ENCODE data around the gene MTFMT.

DNA sequence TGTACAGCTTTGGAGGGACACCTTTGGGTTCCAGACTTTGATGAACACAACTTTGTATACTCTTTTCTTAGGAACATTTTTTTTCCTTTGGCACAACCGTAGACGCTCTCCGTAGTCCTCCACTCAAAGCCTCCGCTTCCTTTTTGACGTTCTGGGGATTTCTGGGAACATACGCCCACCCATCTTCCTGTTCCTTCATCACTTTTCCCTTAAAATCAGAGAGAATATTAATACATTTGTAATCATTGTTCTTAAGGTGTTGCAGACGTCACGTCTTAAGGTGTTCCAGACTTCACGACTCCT is 39.3 kb downstream of the MTFMT start:
- TF ChIP-seq ISL1 (CRISPR knock-in tag; IDR thresholded peaks at IDR 0.05) (no peak), TOX (CRISPR knock-in tag; IDR thresholded peaks at IDR 0.05; ENCODE audit: borderline replicate concordance) (no peak), GLIS3 (CRISPR knock-in tag; IDR thresholded peaks at IDR 0.05) (no peak), OSR1 (CRISPR knock-in tag; IDR thresholded peaks at IDR 0.05) (no peak), ESRRG (CRISPR knock-in tag; IDR thresholded peaks at IDR 0.05) (no peak), CSDC2 (CRISPR knock-in tag; IDR thresholded peaks at IDR 0.05) (no peak), ZFP30 (CRISPR knock-in tag; IDR thresholded peaks at IDR 0.05) (no peak), TCF4 (CRISPR knock-in tag; IDR thresholded peaks at IDR 0.05; ENCODE audit: borderline replicate concordance) (no peak), ARNTL (CRISPR knock-in tag; IDR thresholded peaks at IDR 0.05; ENCODE audit: borderline replicate concordance, low read depth) (no peak), RARB (CRISPR knock-in tag; IDR thresholded peaks at IDR 0.05) (no peak)
- TF ChIP-seq, protein P1, sequence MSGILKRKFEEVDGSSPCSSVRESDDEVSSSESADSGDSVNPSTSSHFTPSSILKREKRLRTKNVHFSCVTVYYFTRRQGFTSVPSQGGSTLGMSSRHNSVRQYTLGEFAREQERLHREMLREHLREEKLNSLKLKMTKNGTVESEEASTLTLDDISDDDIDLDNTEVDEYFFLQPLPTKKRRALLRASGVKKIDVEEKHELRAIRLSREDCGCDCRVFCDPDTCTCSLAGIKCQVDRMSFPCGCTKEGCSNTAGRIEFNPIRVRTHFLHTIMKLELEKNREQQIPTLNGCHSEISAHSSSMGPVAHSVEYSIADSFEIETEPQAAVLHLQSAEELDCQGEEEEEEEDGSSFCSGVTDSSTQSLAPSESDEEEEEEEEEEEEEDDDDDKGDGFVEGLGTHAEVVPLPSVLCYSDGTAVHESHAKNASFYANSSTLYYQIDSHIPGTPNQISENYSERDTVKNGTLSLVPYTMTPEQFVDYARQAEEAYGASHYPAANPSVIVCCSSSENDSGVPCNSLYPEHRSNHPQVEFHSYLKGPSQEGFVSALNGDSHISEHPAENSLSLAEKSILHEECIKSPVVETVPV (CRISPR knock-in tag; IDR thresholded peaks at IDR 0.05) = no peak; the same call in 1 of the 2 replicates
- TF ChIP-seq, protein P2, sequence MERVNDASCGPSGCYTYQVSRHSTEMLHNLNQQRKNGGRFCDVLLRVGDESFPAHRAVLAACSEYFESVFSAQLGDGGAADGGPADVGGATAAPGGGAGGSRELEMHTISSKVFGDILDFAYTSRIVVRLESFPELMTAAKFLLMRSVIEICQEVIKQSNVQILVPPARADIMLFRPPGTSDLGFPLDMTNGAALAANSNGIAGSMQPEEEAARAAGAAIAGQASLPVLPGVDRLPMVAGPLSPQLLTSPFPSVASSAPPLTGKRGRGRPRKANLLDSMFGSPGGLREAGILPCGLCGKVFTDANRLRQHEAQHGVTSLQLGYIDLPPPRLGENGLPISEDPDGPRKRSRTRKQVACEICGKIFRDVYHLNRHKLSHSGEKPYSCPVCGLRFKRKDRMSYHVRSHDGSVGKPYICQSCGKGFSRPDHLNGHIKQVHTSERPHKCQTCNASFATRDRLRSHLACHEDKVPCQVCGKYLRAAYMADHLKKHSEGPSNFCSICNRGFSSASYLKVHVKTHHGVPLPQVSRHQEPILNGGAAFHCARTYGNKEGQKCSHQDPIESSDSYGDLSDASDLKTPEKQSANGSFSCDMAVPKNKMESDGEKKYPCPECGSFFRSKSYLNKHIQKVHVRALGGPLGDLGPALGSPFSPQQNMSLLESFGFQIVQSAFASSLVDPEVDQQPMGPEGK (CRISPR knock-in tag; IDR thresholded peaks at IDR 0.05; ENCODE audit: borderline replicate concordance) = no peak
- TF ChIP-seq, protein P3, sequence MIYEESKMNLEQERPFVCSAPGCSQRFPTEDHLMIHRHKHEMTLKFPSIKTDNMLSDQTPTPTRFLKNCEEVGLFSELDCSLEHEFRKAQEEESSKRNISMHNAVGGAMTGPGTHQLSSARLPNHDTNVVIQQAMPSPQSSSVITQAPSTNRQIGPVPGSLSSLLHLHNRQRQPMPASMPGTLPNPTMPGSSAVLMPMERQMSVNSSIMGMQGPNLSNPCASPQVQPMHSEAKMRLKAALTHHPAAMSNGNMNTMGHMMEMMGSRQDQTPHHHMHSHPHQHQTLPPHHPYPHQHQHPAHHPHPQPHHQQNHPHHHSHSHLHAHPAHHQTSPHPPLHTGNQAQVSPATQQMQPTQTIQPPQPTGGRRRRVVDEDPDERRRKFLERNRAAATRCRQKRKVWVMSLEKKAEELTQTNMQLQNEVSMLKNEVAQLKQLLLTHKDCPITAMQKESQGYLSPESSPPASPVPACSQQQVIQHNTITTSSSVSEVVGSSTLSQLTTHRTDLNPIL (CRISPR knock-in tag; IDR thresholded peaks at IDR 0.05; ENCODE audit: low read depth) = no peak
- TF ChIP-seq, protein P4, sequence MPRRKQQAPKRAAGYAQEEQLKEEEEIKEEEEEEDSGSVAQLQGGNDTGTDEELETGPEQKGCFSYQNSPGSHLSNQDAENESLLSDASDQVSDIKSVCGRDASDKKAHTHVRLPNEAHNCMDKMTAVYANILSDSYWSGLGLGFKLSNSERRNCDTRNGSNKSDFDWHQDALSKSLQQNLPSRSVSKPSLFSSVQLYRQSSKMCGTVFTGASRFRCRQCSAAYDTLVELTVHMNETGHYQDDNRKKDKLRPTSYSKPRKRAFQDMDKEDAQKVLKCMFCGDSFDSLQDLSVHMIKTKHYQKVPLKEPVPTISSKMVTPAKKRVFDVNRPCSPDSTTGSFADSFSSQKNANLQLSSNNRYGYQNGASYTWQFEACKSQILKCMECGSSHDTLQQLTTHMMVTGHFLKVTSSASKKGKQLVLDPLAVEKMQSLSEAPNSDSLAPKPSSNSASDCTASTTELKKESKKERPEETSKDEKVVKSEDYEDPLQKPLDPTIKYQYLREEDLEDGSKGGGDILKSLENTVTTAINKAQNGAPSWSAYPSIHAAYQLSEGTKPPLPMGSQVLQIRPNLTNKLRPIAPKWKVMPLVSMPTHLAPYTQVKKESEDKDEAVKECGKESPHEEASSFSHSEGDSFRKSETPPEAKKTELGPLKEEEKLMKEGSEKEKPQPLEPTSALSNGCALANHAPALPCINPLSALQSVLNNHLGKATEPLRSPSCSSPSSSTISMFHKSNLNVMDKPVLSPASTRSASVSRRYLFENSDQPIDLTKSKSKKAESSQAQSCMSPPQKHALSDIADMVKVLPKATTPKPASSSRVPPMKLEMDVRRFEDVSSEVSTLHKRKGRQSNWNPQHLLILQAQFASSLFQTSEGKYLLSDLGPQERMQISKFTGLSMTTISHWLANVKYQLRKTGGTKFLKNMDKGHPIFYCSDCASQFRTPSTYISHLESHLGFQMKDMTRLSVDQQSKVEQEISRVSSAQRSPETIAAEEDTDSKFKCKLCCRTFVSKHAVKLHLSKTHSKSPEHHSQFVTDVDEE (CRISPR knock-in tag; IDR thresholded peaks at IDR 0.05) = no peak

Data from SK-N-SH treated with all-trans-retinoic acid at 6 μM for 48 hours (cell line).